ENCODE data around the gene RRBP1.
"Not testable (repeated sequence)": the region's sequence is repeated elsewhere in the genome, so short reads cannot be mapped to it uniquely, and the experiment has no call there.

The RRBP1 gene

DNA sequence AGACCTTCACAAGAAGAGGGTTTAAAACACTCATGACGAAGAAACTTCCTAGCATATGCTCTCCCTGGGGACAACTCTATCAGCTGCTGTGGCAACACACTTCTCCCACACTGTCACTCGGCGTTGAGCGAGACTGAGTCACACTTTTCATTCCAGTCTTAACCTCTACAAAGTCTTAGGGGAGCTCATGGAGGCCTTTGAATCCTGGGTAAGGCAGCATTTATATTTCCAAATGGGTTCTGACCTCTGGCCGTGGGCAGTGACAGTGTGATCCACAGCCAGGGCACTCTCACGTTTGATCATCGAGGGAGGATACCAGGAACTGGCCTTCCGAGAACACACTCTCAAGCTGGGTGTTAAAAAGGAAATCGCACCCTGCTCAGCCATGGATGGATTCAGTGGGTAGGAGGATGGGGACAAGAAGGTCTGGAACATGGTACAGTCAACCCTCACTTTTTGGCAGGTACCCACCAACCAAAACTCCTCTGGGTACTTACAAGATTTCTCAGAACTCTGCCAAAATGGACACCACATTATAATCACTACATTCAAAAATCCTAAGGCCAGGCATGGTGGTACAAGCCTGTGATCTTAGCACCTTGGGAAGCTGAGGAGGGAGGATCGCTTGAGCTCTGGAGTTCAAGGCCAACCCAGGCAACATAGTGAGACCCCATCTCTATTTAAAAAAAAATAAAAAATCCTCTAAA lies 19.6 kb downstream of the RRBP1 start:
- H3K27ac Mint-ChIP-seq = no peak overlapping the region
- no peak for DNase-seq
- peaks cover 63% of the 10 kb centered on the region for H3K4me1 Mint-ChIP-seq
- peak; percentile 35 for ATAC-seq
- peaks cover 0 to 14% of the 10 kb centered on the region in 2 donors for H3K9me3 Mint-ChIP-seq
- H3K4me3 Mint-ChIP-seq = peak overlapping the region in 1 of 2 donors; percentile 31
- H3K27me3 Mint-ChIP-seq = no peaks in the 10 kb centered on the region

GRCh38 chr20:17661121-17661744 lies 20.8 kb downstream of the RRBP1 start:
- Mint-ChIP-seq H3K27me3 (no peaks in the 10 kb centered on the region), H3K4me1 (peaks cover 64% of the 10 kb centered on the region), H3K27ac (peak overlapping the region in 1 of 2 donors; percentile 75), H3K9me3 (peaks cover 0 to 14% of the 10 kb centered on the region in 2 donors), H3K4me3 (no peak overlapping the region)
- ATAC-seq (no peak), DNase-seq (no peak)

- no peak overlapping the region for H3K4me3 Mint-ChIP-seq
- peaks cover 0 to 14% of the 10 kb centered on the region in 2 donors for H3K9me3 Mint-ChIP-seq
- peaks cover 61% of the 10 kb centered on the region for H3K4me1 Mint-ChIP-seq
- DNase-seq (no peak), ATAC-seq (no peak)
- H3K27ac Mint-ChIP-seq = peak overlapping the region; percentile 45 to 47
- no peaks in the 10 kb centered on the region for H3K27me3 Mint-ChIP-seq
Measured at GRCh38 chr20:17660667-17661066, 21.4 kb downstream of the RRBP1 start.

DNA sequence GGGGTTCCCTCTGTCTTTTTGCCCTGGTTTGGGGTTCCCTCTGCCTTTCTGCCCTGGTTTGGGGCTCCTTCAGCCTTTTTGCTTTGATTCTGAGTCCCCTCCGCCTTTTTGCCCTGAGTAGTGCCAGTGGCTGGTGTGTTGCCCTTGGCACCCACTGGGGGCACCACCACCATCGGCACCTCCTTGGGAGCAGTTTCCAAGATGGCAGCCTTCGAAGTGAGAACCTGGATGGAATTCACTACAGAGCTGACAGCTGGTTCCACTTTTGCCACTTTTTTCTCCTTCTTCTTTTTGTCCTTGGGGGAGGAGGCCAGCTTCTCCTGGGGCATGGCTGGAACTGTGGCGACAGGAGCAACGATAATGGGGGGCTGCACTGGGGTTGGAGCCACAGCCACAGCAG lies 22.2 kb downstream of the RRBP1 start:
- H3K4me3 Mint-ChIP-seq = no peak overlapping the region
- DNase-seq = no peak
- H3K4me1 Mint-ChIP-seq = peaks cover 52% of the 10 kb centered on the region
- H3K27ac Mint-ChIP-seq = no peak overlapping the region
- ATAC-seq = no peak
- H3K9me3 Mint-ChIP-seq = peaks cover 0 to 14% of the 10 kb centered on the region in 2 donors
- no peaks in the 10 kb centered on the region for H3K27me3 Mint-ChIP-seq

DNA sequence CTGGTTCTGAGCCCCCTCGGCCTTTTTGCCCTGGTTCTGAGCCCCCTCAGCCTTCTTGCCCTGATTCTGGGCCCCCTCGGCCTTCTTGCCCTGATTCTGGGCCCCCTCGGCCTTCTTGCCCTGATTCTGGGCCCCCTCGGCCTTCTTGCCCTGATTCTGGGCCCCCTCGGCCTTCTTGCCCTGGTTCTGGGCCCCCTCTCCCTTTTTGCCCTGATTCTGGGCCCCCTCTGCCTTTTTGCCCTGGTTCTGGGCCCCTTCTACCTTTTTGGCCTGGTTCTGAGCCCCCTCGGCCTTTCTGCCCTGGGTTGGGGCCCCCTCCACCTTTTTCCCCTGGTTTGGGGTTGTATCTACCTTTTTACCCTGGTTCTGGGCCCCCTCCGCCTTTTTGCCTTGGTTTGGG lies 22.7 kb downstream of the RRBP1 start:
- H3K27ac Mint-ChIP-seq, DNase-seq, H3K4me3 Mint-ChIP-seq, ATAC-seq, H3K27me3 Mint-ChIP-seq: not testable (repeated sequence)
- Mint-ChIP-seq H3K4me1 (peaks cover 47% of the 10 kb centered on the region), H3K9me3 (peaks cover 0 to 14% of the 10 kb centered on the region in 2 donors)

- DNase-seq (no peak), ATAC-seq (no peak)
- no peak overlapping the region for H3K4me3 Mint-ChIP-seq
- no peaks in the 10 kb centered on the region for H3K27me3 Mint-ChIP-seq
- H3K27ac Mint-ChIP-seq = no peak overlapping the region
- H3K9me3 Mint-ChIP-seq = peaks cover 0 to 14% of the 10 kb centered on the region in 2 donors
- peaks cover 40% of the 10 kb centered on the region for H3K4me1 Mint-ChIP-seq
Measured at GRCh38 chr20:17658648-17658993, 23.4 kb downstream of the RRBP1 start.

GRCh38 chr20:17657898-17658647 lies 24.0 kb downstream of the RRBP1 start:
- Mint-ChIP-seq H3K27me3 (no peaks in the 10 kb centered on the region), H3K4me3 (no peak overlapping the region), H3K4me1 (peaks cover 35% of the 10 kb centered on the region), H3K27ac (no peak overlapping the region), H3K9me3 (peaks cover 0 to 14% of the 10 kb centered on the region in 2 donors)
- DNase-seq (no peak), ATAC-seq (no peak)

DNA sequence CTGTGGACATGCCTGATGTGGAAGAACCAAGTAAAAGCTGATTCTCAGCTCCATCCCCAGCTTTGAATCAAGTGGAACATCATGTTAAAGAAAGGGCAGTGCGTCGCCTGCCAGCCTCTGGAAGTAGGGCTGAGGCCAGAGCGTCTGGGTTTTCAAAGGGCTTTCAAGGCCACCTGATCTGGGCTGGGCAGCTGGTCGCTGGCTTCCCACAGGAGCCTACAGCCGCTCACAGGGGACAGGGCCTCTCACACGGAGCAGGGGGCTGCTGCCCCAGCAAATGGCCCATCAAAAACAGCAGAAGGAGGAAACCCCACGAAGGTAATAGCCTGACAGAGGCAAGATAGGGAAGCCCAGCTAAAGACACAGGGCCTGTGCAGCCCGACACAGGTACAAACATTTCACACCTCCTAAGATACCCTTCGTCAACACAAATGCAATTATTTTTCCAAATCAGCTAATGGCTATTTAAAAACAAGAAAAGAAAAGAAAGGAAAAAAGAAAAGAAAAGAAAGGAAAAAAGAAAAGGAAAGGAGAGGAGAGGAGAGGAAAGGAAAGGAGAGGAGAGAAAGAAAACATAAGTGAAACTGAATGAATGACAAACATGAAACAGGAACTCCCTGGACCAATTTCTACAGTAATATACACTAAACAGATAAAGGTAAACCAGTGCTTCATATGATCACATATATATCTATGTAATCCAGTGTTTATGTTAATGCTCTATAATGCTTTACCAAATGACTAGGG lies 24.8 kb downstream of the RRBP1 start:
- Mint-ChIP-seq H3K27ac (peak overlapping the region in 1 of 2 donors; percentile 74), H3K4me3 (no peak overlapping the region), H3K27me3 (no peaks in the 10 kb centered on the region), H3K9me3 (peaks cover 0 to 14% of the 10 kb centered on the region in 2 donors), H3K4me1 (peaks cover 26% of the 10 kb centered on the region)
- DNase-seq (no peak), ATAC-seq (no peak)

- no peak overlapping the region for H3K27ac Mint-ChIP-seq
- peak; percentile 37 for ATAC-seq
- peaks cover 17% of the 10 kb centered on the region for H3K4me1 Mint-ChIP-seq
Measured at GRCh38 chr20:17655865-17656479, 26.1 kb downstream of the RRBP1 start.

DNA sequence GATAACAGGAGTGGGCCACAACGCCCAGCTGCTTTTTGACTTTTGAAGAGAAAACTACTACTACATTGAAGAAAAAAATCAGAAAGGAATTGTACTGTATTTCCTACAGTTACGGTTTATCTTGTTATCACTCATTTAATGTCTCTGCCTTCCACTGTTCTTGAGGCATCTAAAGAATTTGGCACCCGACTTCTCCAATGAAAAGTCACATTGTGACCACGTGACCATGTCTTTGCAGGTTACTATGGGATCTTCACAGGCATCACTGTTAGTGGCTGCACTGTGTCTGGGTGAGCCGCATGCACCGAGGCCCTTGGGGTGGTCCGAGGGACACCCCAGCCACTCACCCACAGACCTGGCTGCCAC lies 26.8 kb downstream of the RRBP1 start:
- no peak overlapping the region for H3K4me3 Mint-ChIP-seq
- no peaks in the 10 kb centered on the region for H3K27me3 Mint-ChIP-seq
- no peak for ATAC-seq
- DNase-seq = no peak
- no peak overlapping the region for H3K27ac Mint-ChIP-seq
- peaks cover 0 to 14% of the 10 kb centered on the region in 2 donors for H3K9me3 Mint-ChIP-seq
- peaks cover 11% of the 10 kb centered on the region for H3K4me1 Mint-ChIP-seq

More at GRCh38 chr20:17655865-17656479, 26.1 kb downstream of the RRBP1 start:
- Mint-ChIP-seq H3K27me3 (no peaks in the 10 kb centered on the region), H3K4me3 (no peak overlapping the region), H3K9me3 (peaks cover 0 to 14% of the 10 kb centered on the region in 2 donors)
- no peak for DNase-seq

DNA sequence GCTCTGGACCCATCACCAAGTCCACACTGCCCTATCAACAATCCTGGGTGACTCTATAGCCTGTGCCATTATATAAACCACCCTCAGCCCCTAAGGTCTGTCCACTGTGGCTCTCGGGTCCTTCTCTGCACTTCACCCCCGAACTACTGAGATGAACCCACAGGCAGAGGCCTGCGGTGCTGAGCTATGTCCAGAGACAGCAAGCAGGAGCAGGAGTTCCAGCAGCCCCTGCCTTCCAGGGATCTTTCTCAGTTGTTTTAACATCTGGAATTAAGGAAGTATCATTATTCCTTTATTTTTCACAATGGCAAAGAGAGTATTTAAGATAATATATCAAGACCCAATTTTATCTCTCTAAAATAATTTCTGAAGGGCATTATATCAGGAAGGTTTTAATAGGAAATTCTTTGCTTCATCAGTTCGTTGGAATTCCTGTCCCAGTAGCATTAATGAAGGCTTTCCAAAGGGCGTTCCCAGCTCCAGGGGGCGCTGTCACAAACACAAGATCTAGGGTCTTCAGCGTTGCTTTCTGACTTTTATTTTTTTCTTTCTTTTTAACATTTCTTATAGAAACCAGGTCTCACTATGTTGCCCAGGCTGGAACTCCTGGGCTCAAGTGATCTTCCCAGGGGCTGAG lies 27.3 kb downstream of the RRBP1 start:
- Mint-ChIP-seq H3K27ac (no peak overlapping the region), H3K27me3 (no peaks in the 10 kb centered on the region), H3K9me3 (peaks cover 0 to 9% of the 10 kb centered on the region in 2 donors), H3K4me1 (peaks cover 12% of the 10 kb centered on the region), H3K4me3 (no peak overlapping the region)
- DNase-seq (no peak), ATAC-seq (no peak)

- Mint-ChIP-seq H3K27ac (no peak overlapping the region), H3K4me3 (no peak overlapping the region), H3K4me1 (peaks cover 19% of the 10 kb centered on the region), H3K27me3 (no peaks in the 10 kb centered on the region), H3K9me3 (peaks cover 0 to 5% of the 10 kb centered on the region in 2 donors)
- DNase-seq (no peak), ATAC-seq (no peak)
Measured at GRCh38 chr20:17653835-17654648, 28.0 kb downstream of the RRBP1 start.

GRCh38 chr20:17652411-17652810 lies 29.6 kb downstream of the RRBP1 start:
- no peak overlapping the region for H3K4me3 Mint-ChIP-seq
- DNase-seq = no peak
- ATAC-seq = peak; percentile 8
- peak overlapping the region in 1 of 2 donors; percentile 42 for H3K27ac Mint-ChIP-seq
- no peaks in the 10 kb centered on the region for H3K9me3 Mint-ChIP-seq
- H3K27me3 Mint-ChIP-seq = no peaks in the 10 kb centered on the region
- H3K4me1 Mint-ChIP-seq = peaks cover 22% of the 10 kb centered on the region

- Mint-ChIP-seq H3K27ac (peak overlapping the region in 1 of 2 donors; percentile 42), H3K4me3 (no peak overlapping the region), H3K27me3 (no peaks in the 10 kb centered on the region), H3K9me3 (no peaks in the 10 kb centered on the region), H3K4me1 (peaks cover 22% of the 10 kb centered on the region)
- ATAC-seq = peak; percentile 31
- no peak for DNase-seq
Measured at GRCh38 chr20:17651760-17652388, 30.2 kb downstream of the RRBP1 start.

All from stimulated activated naive CD8-positive, alpha-beta T cell treated with anti-CD3 and anti-CD28 coated beads, Interleukin-15, amount 100 ng/mL, for 72 hours (primary cell).